ENCODE measurements around the gene MCRS1.

DNA sequence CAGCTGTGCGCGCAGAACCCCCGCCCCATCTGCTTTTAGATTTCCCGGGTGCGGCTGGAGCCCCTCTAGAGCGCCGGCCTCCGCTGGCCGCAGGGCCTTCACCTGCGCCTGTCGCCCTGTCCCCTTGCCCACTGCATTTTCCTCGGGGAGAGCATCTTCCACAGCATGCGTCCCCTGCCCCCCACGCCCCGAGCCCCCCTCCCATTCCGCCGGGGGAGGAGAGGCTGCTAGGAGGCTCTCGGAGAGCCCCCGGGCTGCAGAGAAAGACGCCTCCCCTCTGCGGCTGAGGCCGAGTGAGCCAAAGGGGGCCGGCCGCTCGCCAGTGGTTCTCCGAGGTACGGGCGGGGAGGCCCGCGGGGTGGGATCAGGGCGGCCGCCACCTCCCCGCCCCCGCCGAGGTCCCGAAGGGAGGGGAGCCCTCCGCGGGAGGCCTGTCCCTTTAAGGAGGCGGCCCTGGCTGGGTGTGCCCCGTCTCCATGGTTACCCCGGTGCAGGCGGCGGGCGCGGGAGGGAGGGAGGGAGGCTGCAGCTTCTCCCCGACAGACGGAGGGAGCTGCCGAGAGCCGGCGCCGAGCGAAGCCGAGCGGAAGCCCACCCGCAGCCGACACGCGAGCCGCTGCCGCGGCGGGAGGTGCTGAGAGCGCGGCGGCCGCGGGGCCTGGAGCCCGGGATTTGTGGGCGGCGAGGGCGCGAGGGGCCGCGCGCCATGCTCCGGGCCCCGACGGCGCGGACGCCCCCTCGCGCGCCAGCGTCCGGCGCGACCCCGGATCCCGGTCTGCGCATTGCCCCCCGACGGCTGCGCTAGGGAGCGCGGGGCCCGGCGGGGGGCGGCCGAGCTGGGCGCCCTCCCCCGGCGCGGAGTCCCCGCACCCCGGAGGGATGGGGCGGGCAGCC, 29.2 kb downstream of the MCRS1 start, which contains the start of gene KCNH3:
- TF ChIP-seq, protein P1, sequence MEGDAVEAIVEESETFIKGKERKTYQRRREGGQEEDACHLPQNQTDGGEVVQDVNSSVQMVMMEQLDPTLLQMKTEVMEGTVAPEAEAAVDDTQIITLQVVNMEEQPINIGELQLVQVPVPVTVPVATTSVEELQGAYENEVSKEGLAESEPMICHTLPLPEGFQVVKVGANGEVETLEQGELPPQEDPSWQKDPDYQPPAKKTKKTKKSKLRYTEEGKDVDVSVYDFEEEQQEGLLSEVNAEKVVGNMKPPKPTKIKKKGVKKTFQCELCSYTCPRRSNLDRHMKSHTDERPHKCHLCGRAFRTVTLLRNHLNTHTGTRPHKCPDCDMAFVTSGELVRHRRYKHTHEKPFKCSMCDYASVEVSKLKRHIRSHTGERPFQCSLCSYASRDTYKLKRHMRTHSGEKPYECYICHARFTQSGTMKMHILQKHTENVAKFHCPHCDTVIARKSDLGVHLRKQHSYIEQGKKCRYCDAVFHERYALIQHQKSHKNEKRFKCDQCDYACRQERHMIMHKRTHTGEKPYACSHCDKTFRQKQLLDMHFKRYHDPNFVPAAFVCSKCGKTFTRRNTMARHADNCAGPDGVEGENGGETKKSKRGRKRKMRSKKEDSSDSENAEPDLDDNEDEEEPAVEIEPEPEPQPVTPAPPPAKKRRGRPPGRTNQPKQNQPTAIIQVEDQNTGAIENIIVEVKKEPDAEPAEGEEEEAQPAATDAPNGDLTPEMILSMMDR (IDR thresholded peaks at IDR 0.05) = no peak
- no peak for TF ChIP-seq POLR2A (IDR thresholded peaks at IDR 0.05)
